GM06990 (cell line): ENCODE results near the gene BMPR1B.

Experiments used
- DNase-seq: peaks from one replicate; pipeline ENCODE4 v3.0.0-alpha.2; 2011; ENCODE audit not compliant: insufficient read length; ENCODE audit errors: extremely low read depth
- H3K27me3 ChIP-seq: replicated peaks from 2 replicates; pipeline ENCODE4 v1.6.0; 2011; ENCODE audit warnings: low read length; ENCODE audit not compliant: control insufficient read depth, insufficient read depth
- H3K36me3 ChIP-seq: 2 replicates; pipeline ENCODE4 v1.5.1; 2011; ENCODE audit warnings: low read length; ENCODE audit not compliant: control insufficient read depth, insufficient read depth
- H3K4me3 ChIP-seq: replicated peaks from 2 replicates; pipeline ENCODE4 v1.5.1; 2011; ENCODE audit warnings: low read depth, mild to moderate bottlenecking, control low read depth, low read length
- TF ChIP-seq, protein P1 (sequence below): IDR thresholded peaks from 2 replicates; pipeline ENCODE4 v1.5.1; 2011; ENCODE audit warnings: low read length, control low read depth, mild to moderate bottlenecking, inconsistent platforms; ENCODE audit not compliant: insufficient read depth, poor library complexity, severe bottlenecking

The BMPR1B gene

DNA sequence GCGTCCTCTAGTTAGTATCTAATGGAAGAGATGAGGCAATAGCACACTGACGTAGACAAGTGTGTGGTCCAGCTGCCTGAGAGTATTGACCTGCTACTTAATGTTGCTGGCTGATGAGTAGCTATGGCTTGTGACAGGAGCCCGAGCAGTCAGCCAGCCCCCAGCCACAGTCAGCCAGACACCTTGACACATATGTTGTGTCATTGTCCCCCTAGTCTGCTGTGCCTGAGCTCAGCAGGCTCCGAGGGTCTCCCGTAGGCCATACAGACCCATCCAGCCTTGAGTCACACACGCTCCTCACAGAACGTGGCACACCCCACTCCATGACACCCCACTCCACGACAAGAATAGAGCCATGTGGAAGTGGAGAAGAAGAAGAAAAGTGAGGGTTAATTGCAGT, 428.9 kb downstream of the BMPR1B start:
- Histone ChIP-seq H3K27me3 (no peaks in the 10 kb centered on the region), H3K4me3 (no peak overlapping the region), H3K36me3 (no peaks in the 10 kb centered on the region)
- TF ChIP-seq, protein P1, sequence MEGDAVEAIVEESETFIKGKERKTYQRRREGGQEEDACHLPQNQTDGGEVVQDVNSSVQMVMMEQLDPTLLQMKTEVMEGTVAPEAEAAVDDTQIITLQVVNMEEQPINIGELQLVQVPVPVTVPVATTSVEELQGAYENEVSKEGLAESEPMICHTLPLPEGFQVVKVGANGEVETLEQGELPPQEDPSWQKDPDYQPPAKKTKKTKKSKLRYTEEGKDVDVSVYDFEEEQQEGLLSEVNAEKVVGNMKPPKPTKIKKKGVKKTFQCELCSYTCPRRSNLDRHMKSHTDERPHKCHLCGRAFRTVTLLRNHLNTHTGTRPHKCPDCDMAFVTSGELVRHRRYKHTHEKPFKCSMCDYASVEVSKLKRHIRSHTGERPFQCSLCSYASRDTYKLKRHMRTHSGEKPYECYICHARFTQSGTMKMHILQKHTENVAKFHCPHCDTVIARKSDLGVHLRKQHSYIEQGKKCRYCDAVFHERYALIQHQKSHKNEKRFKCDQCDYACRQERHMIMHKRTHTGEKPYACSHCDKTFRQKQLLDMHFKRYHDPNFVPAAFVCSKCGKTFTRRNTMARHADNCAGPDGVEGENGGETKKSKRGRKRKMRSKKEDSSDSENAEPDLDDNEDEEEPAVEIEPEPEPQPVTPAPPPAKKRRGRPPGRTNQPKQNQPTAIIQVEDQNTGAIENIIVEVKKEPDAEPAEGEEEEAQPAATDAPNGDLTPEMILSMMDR, result no peak
- DNase-seq, result no peak

DNA sequence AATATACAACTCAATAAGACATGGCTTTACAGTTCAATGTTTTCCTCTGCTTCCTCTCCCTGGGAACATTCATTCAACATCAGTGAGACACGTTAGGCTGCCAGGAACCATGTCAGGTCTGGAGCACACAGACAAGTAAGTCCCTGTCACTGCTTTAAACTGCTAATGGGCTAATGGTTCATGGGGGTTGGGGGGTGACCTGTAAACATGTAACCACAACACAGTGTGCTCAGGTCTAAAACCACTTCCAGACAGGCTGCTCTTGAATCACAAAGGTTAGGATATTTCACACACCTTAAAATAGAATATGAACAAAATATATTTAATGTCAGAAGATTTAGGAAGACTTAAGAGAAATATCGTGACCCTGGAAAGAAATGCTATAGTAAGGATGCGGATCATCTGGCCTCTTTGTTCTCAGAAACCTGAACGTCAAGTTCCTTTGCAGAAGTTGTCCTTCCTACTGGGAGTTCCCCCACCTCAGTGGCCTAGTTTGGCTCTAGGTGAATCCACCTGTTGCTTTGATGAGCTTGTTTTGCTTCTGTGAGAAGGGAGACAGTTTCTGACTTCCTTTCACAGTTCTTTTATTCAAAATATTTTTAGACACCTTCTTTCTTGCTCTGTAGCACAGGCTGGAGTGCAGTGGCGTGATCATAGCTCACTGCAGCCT, 431.1 kb downstream of the BMPR1B start:
- TF ChIP-seq, protein P1, result no peak
- Histone ChIP-seq H3K4me3 (no peak overlapping the region), H3K27me3 (no peaks in the 10 kb centered on the region), H3K36me3 (no peaks in the 10 kb centered on the region)
- DNase-seq, result no peak

DNA sequence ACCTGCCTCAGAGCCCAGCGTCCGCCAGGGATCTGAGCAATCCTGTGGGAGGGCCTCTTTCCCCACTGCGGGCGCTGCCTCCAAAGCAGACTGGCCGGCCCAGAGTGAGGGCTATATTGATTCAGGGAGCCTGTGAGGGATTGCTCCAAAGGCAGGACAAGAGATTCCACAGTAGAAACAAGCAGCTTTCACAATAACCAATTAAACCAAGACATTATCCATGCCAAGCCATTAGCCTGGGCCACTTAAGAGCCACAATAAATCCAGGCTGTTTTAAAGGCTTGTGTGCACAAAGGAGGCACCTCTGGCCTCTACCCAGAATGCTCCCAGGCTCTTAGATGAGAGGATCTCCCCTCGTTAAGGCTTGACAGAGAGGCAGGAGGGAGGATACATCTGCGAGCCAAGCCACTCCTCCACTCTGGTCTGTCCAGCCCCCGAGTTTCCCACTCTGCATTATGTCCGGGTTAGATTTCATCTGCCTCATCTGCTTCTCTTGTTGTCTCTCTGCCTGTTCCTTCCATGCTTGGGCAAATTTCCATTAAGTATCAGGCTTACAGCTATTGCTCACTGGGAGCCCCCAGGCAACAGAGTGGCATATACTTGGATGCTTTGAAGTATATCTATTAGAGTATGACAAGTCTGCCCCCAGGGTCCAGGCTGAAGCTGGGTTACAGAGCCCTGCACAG, 433.1 kb downstream of the BMPR1B start:
- H3K36me3 ChIP-seq, result no peaks in the 10 kb centered on the region
- no peak for DNase-seq
- no peak overlapping the region for H3K4me3 ChIP-seq
- TF ChIP-seq, protein P1, result no peak
- no peaks in the 10 kb centered on the region for H3K27me3 ChIP-seq

DNA sequence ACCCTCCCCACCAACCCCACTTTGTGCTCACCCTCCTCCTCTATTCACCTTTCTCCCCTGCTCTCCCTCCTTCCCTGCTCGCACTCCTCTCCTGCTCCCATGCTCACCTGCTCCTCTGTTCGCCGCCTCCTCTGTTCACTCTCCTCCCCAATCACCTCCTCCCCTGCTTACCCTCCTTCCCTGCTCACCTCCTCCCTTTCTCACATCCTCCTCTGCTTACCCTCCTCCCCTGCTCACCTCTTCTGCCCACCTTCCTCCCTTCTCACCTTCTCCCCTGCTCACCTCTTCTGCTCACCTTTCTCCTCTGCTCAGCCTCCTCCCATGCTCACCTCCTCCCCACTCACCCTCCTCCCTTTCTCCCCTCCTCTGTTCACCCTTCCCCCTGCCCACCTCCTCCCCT, 433.8 kb downstream of the BMPR1B start:
- no peaks in the 10 kb centered on the region for H3K36me3 ChIP-seq
- TF ChIP-seq, protein P1, result no peak
- no peaks in the 10 kb centered on the region for H3K27me3 ChIP-seq
- DNase-seq, result no peak
- no peak overlapping the region for H3K4me3 ChIP-seq

DNA sequence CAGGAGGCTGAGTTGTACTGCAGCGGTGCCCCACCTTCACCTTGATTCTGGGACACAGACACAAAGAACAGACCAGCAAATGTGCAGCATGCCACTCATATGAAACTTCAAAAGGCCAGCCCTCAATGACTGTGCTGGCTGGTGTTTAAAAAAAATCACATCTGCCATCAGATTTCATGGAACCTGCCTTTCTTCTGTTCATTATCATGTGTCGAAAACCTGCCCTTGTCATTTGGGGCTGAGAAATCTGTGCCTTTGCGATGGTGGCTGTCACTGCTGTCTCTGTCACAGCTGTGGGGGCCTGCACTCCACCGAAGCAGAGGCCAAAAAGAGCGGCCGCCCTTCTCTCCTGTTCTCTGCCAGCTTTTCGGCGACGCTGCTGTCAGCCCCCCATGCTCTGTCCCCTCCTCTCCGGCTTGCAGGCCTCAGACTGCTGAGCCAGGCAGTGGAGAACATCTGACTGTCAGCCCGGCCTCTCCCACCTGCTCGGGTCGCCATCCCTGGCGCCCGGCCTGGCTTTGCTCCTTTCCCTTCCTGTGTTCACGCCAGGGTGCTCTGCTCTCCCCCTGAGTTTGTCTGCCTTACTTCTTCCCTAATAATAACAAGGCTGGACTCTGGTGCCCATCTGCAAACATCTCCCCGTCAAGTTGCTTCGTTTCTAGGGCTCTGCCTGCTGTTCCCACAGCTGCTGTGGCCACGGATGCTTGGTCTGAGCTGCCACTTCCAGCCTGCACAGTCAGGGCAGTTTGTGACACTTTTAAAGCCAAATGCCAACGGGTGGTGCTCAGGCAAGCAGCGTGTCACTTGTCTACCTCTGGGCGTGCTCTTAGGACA, 435.9 kb downstream of the BMPR1B start:
- Histone ChIP-seq H3K27me3 (no peaks in the 10 kb centered on the region), H3K4me3 (no peak overlapping the region), H3K36me3 (no peaks in the 10 kb centered on the region)
- TF ChIP-seq, protein P1, result no peak
- DNase-seq, result no peak
